Endothelial cell of umbilical vein (primary cell): ENCODE measurements around the gene GSK3A. TPM values are rescaled to one million over a fixed set of nuclear protein-coding genes. Genes with fewer than 3 reads are reported as not detected.

Source experiments
- BruUV-seq: library from RNA; stranded (reverse); fragments of 400-500 nt; replicated peaks from 2 replicates; lab custom pipeline; 2021; lab: Mats Ljungman, UMichigan
- CTCF ChIA-PET: fragments of 300-600, 350-600 bp; sonication (Branson Sonifier 250); formaldehyde crosslinking; loops from one replicate; lab custom pipeline; 2021; ENCODE audit warnings: antibody characterized with exemption, inconsistent platforms; lab: Charles Lee
- POLR2A ChIA-PET: fragments of 300-600, 350-600 bp; sonication (Branson Sonifier 250); formaldehyde crosslinking; loops from one replicate; lab custom pipeline; 2021; ENCODE audit warnings: antibody characterized with exemption, inconsistent platforms; lab: Charles Lee
- DNase-seq: peaks from one replicate; pipeline ENCODE4 v3.0.0-alpha.2; 2011; ENCODE audit warnings: low read depth, low spot score
- FAIRE-seq: peaks from 2 replicates; lab custom pipeline; 2011; peaks lifted over from hg19 to GRCh38; lab: Jason Lieb, UNC
- H2AFZ ChIP-seq: 2 replicates; pipeline ENCODE4 v1.6.0; 2012; ENCODE audit warnings: low read depth, low read length, control low read depth, inconsistent platforms
- H3K27ac ChIP-seq: 2 replicates; pipeline ENCODE4 v1.5.1; 2011; ENCODE audit warnings: low read depth, mild to moderate bottlenecking, control low read depth, low read length, moderate library complexity; ENCODE audit not compliant: insufficient read depth
- H3K27me3 ChIP-seq, 2 experiments: 2 replicates each; pipeline versions ENCODE4 v1.6.0 to v1.6.1; 2011; ENCODE audit warnings: low read length in 2 of 2, mixed read lengths in 1 of 2; ENCODE audit not compliant: control insufficient read depth in 2 of 2, insufficient read depth in 2 of 2
- H3K36me3 ChIP-seq, 2 experiments: 2 replicates in 1 of 2; 3 replicates in 1 of 2; pipeline ENCODE4 v1.5.1; 2011; ENCODE audit warnings: low read length in 2 of 2, mild to moderate bottlenecking in 1 of 2, moderate library complexity in 1 of 2; ENCODE audit not compliant: control insufficient read depth in 2 of 2, insufficient read depth in 2 of 2; ENCODE audit errors: extremely low read depth in 1 of 2
- H3K4me1 ChIP-seq: 3 replicates; pipeline ENCODE4 v1.5.1; 2011; ENCODE audit warnings: mild to moderate bottlenecking, low read length; ENCODE audit not compliant: control insufficient read depth, insufficient read depth; ENCODE audit errors: extremely low read depth
- H3K4me2 ChIP-seq: 2 replicates; pipeline ENCODE4 v1.6.1; 2011; ENCODE audit warnings: low read length, control low read depth, mixed read lengths; ENCODE audit not compliant: insufficient read depth
- H3K4me3 ChIP-seq, 3 experiments: fragments of 200-600 bp in 1 of 3; sonication (generic), shearing (Covaris generic) in 1 of 3; replicated peaks in 1 of 3; 2 replicates each; pipeline ENCODE4 v1.5.1; 2011 to 2016; ENCODE audit warnings: control low read depth in 3 of 3, low read length in 3 of 3, mild to moderate bottlenecking in 2 of 3, inconsistent platforms in 1 of 3, low read depth in 1 of 3, moderate library complexity in 1 of 3; ENCODE audit not compliant: insufficient read depth in 1 of 3
- H3K79me2 ChIP-seq: 2 replicates; pipeline ENCODE4 v1.6.0; 2012; ENCODE audit warnings: low read length, inconsistent platforms; ENCODE audit not compliant: control insufficient read depth, insufficient read depth
- H3K9ac ChIP-seq: replicated peaks from 2 replicates; pipeline ENCODE3; 2011; ENCODE audit warnings: low read length, control low read depth; ENCODE audit not compliant: insufficient read depth; ENCODE audit errors: extremely low read depth
- H3K9me1 ChIP-seq: replicated peaks from 3 replicates; pipeline ENCODE4 v1.6.0; 2011; ENCODE audit warnings: mild to moderate bottlenecking, low read length; ENCODE audit not compliant: control insufficient read depth, insufficient read depth; ENCODE audit errors: extremely low read depth
- H3K9me3 ChIP-seq: replicated peaks from 2 replicates; pipeline ENCODE4 v1.5.1; 2012; ENCODE audit warnings: low read length, inconsistent platforms; ENCODE audit not compliant: control insufficient read depth, insufficient read depth
- H4K20me1 ChIP-seq: replicated peaks from 2 replicates; pipeline ENCODE3; 2011; ENCODE audit warnings: mild to moderate bottlenecking, low read length; ENCODE audit not compliant: control insufficient read depth, insufficient read depth; ENCODE audit errors: extremely low read depth
- POLR2A ChIP-seq: IDR thresholded peaks from 2 replicates; pipeline ENCODE4 v1.6.1; 2012; ENCODE audit warnings: low read depth, mild to moderate bottlenecking, control low read depth, low read length
- POLR2AphosphoS5 ChIP-seq: IDR thresholded peaks from 2 replicates; pipeline ENCODE4 v1.6.1; 2012; ENCODE audit warnings: low read depth, mild to moderate bottlenecking, control low read depth, low read length, moderate library complexity; ENCODE audit not compliant: insufficient read depth
- dilution Hi-C: fragments of 300-500 bp; cut with MboI; formaldehyde crosslinking; loops from one replicate; pipeline ENCODE4 v1.15.0; 2019; ENCODE audit warnings: low sequenced_read_pairs; ENCODE audit not compliant: extremely low pct_ligation_motif_present
- intact Hi-C: fragments of 100-400 bp; cut with micrococcal nuclease; formaldehyde crosslinking; loops from one replicate; pipeline ENCODE4 v1.10.0; 2022
- polyA plus RNA-seq, 4 experiments: library from polyadenylated mRNA; depleted of rRNA in 3 of 4; stranded (reverse) in 3 of 4; unstranded in 1 of 4; fragments of >200 nt; gene quantifications; 2 replicates each; pipeline versions ENCODE4 v1.2.1 to v1.2.3, GENCODE V29; 2011 to 2012; ENCODE audit warnings: missing spikeins in 1 of 4
- total RNA-seq: library from RNA; stranded (reverse); gene quantifications from 2 replicates; pipeline ENCODE4 v1.2.3, GENCODE V29; 2021

GSK3A gene
- total and polyA plus RNA-seq, 2 donors (not counting 3 experiments of a cell fraction or from before 2014, with no cell fraction given) = 49.5 to 73.7 TPM

- peak overlapping the region; percentile 12 for H3K9ac ChIP-seq
- peak overlapping the region; percentile 66 for H3K4me2 ChIP-seq
- TF ChIP-seq POLR2A (peak; percentile 62), POLR2AphosphoS5 (no peak)
- peak overlapping the region; percentile 79 for H3K27ac ChIP-seq
- H3K36me3 ChIP-seq = no peaks in the 10 kb centered on the region
- TSS peak; percentile 16 for BruUV-seq
- POLR2A ChIA-PET = interaction anchor here (0.5 to 1.4 kb wide), 4 partner anchors 24 to 1610 kb away, joined by 3 to 6 read pairs (median 4); partner anchors contain the start of gene PRR19
- DNase-seq = peak; percentile 63
- H3K4me1 ChIP-seq = peaks cover 21% of the 10 kb centered on the region
- peaks cover 34% of the 10 kb centered on the region for H3K79me2 ChIP-seq
- peak overlapping the region; percentile 5 to 94 (median 57) for H3K4me3 ChIP-seq
- no peaks in the 10 kb centered on the region for H3K9me3 ChIP-seq
- peak; percentile 89 for FAIRE-seq
- H2AFZ ChIP-seq = peak overlapping the region; percentile 60
- intact Hi-C loops (loop anchor here (1.0 kb wide), 2 partner anchors 12 to 24 kb away; no protein-coding TSS in a partner anchor), dilution Hi-C loops (no loop called here)
- CTCF ChIA-PET = interaction anchor here (1.2 to 2.2 kb wide), 7 partner anchors 10 to 35 kb away, joined by 3 to 22 read pairs (median 5); partner anchors contain the start of genes CIC and GSK3A
- no peaks in the 10 kb centered on the region for H4K20me1 ChIP-seq
- H3K27me3 ChIP-seq = no peaks in the 10 kb centered on the region
- no peaks in the 10 kb centered on the region for H3K9me1 ChIP-seq
Observed at GRCh38 chr19:42255766-42256745, 13.7 kb upstream of the GSK3A start.
